Measurements from ENCODE around the gene OSBPL10. TPM values are rescaled to one million over a fixed set of nuclear protein-coding genes. Genes with fewer than 3 reads are reported as not detected.

OSBPL10 gene
- total and polyA plus RNA-seq, 2 experiments from 2014 or later = 2.2 to 7.7 TPM

DNA sequence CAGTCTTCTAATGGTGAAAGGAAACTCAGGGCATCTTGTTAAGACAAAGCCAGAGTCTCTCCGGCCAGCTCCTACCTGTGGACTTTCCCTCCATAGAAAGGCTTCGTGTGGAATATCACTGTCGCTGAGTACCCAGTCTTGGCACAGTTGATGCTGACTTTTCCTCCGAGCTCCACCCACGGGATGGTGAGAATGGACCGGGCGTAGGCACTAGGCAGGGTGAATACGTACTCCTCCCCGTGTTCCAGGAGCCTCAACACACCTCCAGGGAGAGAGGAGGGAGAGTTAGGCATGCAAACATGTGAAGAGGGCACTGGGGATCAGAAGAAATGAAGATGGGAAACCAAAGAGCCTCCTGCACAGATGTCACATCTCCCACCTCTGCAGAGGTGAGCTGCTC, 310.3 kb downstream of the OSBPL10 start:
- no peak for DNase-seq (ENCODE audit: low read depth in 1 of 2, low spot score in 1 of 2)
- no peaks in the 10 kb centered on the region for H3K9me3 ChIP-seq (ENCODE audit: low read depth)
- no peaks in the 10 kb centered on the region for H3K27me3 ChIP-seq
- H3K4me1 ChIP-seq (ENCODE audit: low read depth) = no peaks in the 10 kb centered on the region
- no peaks in the 10 kb centered on the region for H3K36me3 ChIP-seq
- H3K4me3 ChIP-seq = no peak overlapping the region
- no peak overlapping the region for H3K27ac ChIP-seq
- TF ChIP-seq, protein P1, sequence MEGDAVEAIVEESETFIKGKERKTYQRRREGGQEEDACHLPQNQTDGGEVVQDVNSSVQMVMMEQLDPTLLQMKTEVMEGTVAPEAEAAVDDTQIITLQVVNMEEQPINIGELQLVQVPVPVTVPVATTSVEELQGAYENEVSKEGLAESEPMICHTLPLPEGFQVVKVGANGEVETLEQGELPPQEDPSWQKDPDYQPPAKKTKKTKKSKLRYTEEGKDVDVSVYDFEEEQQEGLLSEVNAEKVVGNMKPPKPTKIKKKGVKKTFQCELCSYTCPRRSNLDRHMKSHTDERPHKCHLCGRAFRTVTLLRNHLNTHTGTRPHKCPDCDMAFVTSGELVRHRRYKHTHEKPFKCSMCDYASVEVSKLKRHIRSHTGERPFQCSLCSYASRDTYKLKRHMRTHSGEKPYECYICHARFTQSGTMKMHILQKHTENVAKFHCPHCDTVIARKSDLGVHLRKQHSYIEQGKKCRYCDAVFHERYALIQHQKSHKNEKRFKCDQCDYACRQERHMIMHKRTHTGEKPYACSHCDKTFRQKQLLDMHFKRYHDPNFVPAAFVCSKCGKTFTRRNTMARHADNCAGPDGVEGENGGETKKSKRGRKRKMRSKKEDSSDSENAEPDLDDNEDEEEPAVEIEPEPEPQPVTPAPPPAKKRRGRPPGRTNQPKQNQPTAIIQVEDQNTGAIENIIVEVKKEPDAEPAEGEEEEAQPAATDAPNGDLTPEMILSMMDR (IDR thresholded peaks at IDR 0.05; ENCODE audit: low read depth, low read length) = no peak

DNA sequence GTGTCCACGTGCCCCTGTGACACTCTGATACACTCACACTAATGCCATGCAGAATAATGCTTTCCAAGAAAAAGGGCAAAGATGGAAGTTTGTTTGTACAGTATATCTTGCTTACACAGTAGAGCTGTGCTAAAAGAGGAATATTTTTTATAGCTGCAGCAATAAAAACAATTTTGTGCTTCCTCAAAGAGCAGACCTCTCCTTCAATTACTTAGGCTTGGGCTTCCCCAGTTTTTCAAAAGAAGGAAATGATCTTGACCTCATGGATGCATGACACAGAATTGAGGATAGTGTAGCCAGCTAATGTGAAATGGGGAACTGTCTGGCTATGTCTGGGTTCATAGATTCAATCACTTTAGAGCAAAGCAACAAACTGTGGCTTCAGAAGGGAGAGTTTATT, 310.9 kb downstream of the OSBPL10 start:
- Histone ChIP-seq H3K4me3 (no peak overlapping the region), H3K27ac (no peak overlapping the region), H3K36me3 (no peaks in the 10 kb centered on the region), H3K9me3 (ENCODE audit: low read depth) (no peaks in the 10 kb centered on the region), H3K27me3 (no peaks in the 10 kb centered on the region), H3K4me1 (ENCODE audit: low read depth) (no peaks in the 10 kb centered on the region)
- TF ChIP-seq, protein P1 (IDR thresholded peaks at IDR 0.05; ENCODE audit: low read depth, low read length) = no peak
- no peak for DNase-seq (ENCODE audit: low read depth in 1 of 2, low spot score in 1 of 2)

DNA sequence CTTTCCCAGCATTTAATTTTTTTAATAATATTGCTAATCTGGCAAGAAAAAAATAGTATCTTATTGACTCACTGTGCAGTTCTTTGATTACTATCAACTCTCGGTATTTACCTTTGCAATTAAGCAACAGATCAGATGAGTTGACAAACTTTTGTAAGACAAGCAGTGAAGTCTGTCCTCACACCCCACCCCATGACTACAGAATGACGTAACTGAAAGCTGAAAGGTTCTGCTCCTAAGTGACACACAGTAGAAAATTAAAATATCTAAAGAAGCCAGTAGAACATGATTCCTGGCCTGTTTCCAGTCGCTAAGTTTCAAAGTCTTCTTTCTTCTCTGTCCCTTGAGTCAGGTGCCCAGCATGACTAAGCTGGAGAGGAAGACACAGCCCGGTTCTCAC, 312.8 kb downstream of the OSBPL10 start:
- H3K36me3 ChIP-seq = no peaks in the 10 kb centered on the region
- no peaks in the 10 kb centered on the region for H3K4me1 ChIP-seq (ENCODE audit: low read depth)
- TF ChIP-seq, protein P1 (IDR thresholded peaks at IDR 0.05; ENCODE audit: low read depth, low read length) = no peak
- no peaks in the 10 kb centered on the region for H3K27me3 ChIP-seq
- no peaks in the 10 kb centered on the region for H3K9me3 ChIP-seq (ENCODE audit: low read depth)
- DNase-seq (ENCODE audit: low read depth in 1 of 2, low spot score in 1 of 2) = no peak
- H3K4me3 ChIP-seq = no peak overlapping the region
- H3K27ac ChIP-seq = no peak overlapping the region

DNA sequence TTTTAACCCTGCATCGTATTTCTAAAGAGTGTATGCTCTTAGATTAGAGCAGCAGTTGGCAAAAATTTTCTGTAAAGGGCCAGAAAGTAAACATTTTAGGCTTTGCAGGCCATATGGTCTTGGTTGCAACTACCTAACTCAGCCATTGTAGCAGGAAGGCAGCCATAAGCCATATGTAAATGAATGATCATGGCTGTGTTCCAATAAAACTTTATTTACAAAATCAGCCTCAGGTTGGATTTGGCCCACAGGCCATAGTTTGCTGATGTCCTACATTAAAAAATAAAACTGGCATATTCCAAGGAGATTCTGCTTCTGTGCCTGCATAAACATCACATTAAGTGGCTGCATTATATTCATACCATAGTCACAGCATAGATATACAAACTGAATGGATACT, 313.5 kb downstream of the OSBPL10 start:
- Histone ChIP-seq H3K4me3 (no peak overlapping the region), H3K27me3 (no peaks in the 10 kb centered on the region), H3K4me1 (ENCODE audit: low read depth) (no peaks in the 10 kb centered on the region), H3K27ac (no peak overlapping the region), H3K36me3 (no peaks in the 10 kb centered on the region), H3K9me3 (ENCODE audit: low read depth) (no peaks in the 10 kb centered on the region)
- TF ChIP-seq, protein P1 (IDR thresholded peaks at IDR 0.05; ENCODE audit: low read depth, low read length) = no peak
- DNase-seq (ENCODE audit: low read depth in 1 of 2, low spot score in 1 of 2) = no peak

DNA sequence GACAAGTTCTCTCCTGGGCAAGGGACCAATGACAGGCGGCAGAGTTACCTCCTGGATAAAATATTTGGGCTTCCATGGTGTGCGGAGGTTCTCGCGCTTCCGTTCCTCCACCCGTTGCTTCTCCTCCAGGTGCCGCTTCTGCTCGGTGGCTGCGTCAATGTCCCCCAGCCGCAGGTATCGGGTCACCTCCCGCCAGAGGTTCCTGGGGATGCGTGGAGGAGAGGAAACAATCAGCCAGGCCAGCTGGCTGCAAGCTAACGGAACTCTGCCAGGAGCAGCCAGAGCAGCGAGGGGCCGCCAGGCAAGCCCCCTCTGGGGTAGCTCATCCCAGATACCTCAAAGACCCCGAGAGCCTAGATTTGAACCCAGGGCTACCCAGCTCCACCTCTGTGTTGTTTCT, 317.0 kb downstream of the OSBPL10 start:
- Histone ChIP-seq H3K4me1 (ENCODE audit: low read depth) (peaks cover 14% of the 10 kb centered on the region), H3K36me3 (no peaks in the 10 kb centered on the region), H3K4me3 (no peak overlapping the region), H3K27me3 (no peaks in the 10 kb centered on the region), H3K27ac (no peak overlapping the region), H3K9me3 (ENCODE audit: low read depth) (no peaks in the 10 kb centered on the region)
- DNase-seq (ENCODE audit: low read depth in 1 of 2, low spot score in 1 of 2) = no peak
- TF ChIP-seq, protein P1 (IDR thresholded peaks at IDR 0.05; ENCODE audit: low read depth, low read length) = no peak

Data from cardiac muscle cell (in vitro differentiated cells and primary cell).